Activated naive CD4-positive, alpha-beta T cell treated with anti-CD3 and anti-CD28 coated beads, Interleukin-2, amount 10 ng/mL, durations not matched to agents 7 days and 5 days (primary cell): ENCODE data around the gene ANTKMT.

ENCODE experiments used
- CTCF ChIA-PET: fragments of 350-600 bp; sonication (Branson Sonifier 250); formaldehyde crosslinking; loops from one replicate; lab custom pipeline; 2021; ENCODE audit warnings: antibody characterized with exemption; lab: Charles Lee
- DNase-seq: peaks from one replicate; pipeline ENCODE4 v3.0.0-alpha.2; 2020
- H3K27ac Mint-ChIP-seq: one replicate; pipeline ENCODE4 v1.8.0; 2021; ENCODE audit warnings: mild to moderate bottlenecking, moderate library complexity, mixed read lengths
- H3K27me3 Mint-ChIP-seq: one replicate; pipeline ENCODE4 v1.8.0; 2021; ENCODE audit warnings: mild to moderate bottlenecking, mixed read lengths
- H3K36me3 Mint-ChIP-seq: one replicate; pipeline ENCODE4 v1.8.0; 2021; ENCODE audit warnings: mixed read lengths
- H3K4me1 Mint-ChIP-seq: one replicate; pipeline ENCODE4 v1.8.0; 2021; ENCODE audit warnings: mixed read lengths
- H3K4me3 Mint-ChIP-seq: one replicate; pipeline ENCODE4 v1.8.0; 2021; ENCODE audit warnings: mild to moderate bottlenecking, moderate library complexity, mixed read lengths
- H3K9me3 Mint-ChIP-seq: one replicate; pipeline ENCODE4 v1.8.0; 2021; ENCODE audit warnings: mixed read lengths

Gene ANTKMT

GRCh38 chr16:720990-721764 is at the start of gene ANTKMT:
TSS of gene ANTKMT (plus strand) at chr16:721146. CDS start at chr16:721275, 129 bp downstream.
- peak; percentile 80 for DNase-seq
- H3K4me1 Mint-ChIP-seq = peaks cover 22% of the 10 kb centered on the region
- peak within 1 kb of the TSS; percentile 72 for H3K4me3 Mint-ChIP-seq
- H3K9me3 Mint-ChIP-seq = no peaks in the 10 kb centered on the region
- no peaks in the 10 kb centered on the region for H3K36me3 Mint-ChIP-seq
- CTCF ChIA-PET = interaction anchor here (1.1 to 1.6 kb wide), 4 partner anchors 9 to 15 kb away, joined by 3 to 7 read pairs (median 4); no protein-coding TSS in a partner anchor
- peak within 1 kb of the TSS; percentile 63 for H3K27ac Mint-ChIP-seq
- peaks cover 82% of the 10 kb centered on the region for H3K27me3 Mint-ChIP-seq

GRCh38 chr16:671353-672131 is 49.4 kb upstream of the ANTKMT start:
- Mint-ChIP-seq H3K4me3 (no peak overlapping the region), H3K36me3 (peaks cover 7% of the 10 kb centered on the region), H3K27ac (no peak overlapping the region), H3K9me3 (no peaks in the 10 kb centered on the region), H3K27me3 (peaks cover 20% of the 10 kb centered on the region), H3K4me1 (peaks cover 14% of the 10 kb centered on the region)
- CTCF ChIA-PET = no interaction called here
- DNase-seq = no peak

- H3K9me3 Mint-ChIP-seq = no peaks in the 10 kb centered on the region
- no peak for DNase-seq
- H3K36me3 Mint-ChIP-seq = peaks cover 7% of the 10 kb centered on the region
- H3K27ac Mint-ChIP-seq = no peak overlapping the region
- no peak overlapping the region for H3K4me3 Mint-ChIP-seq
- CTCF ChIA-PET = no interaction called here
- peaks cover 28% of the 10 kb centered on the region for H3K27me3 Mint-ChIP-seq
- peaks cover 20% of the 10 kb centered on the region for H3K4me1 Mint-ChIP-seq
Measured at GRCh38 chr16:672371-672770, 48.6 kb upstream of the ANTKMT start.

GRCh38 chr16:672851-673250 is 48.1 kb upstream of the ANTKMT start:
- H3K4me3 Mint-ChIP-seq = no peak overlapping the region
- no peak overlapping the region for H3K27ac Mint-ChIP-seq
- CTCF ChIA-PET = no interaction called here
- H3K27me3 Mint-ChIP-seq = peaks cover 29% of the 10 kb centered on the region
- peaks cover 7% of the 10 kb centered on the region for H3K36me3 Mint-ChIP-seq
- peaks cover 16% of the 10 kb centered on the region for H3K4me1 Mint-ChIP-seq
- H3K9me3 Mint-ChIP-seq = no peaks in the 10 kb centered on the region
- no peak for DNase-seq

GRCh38 chr16:673399-673991 is 47.5 kb upstream of the ANTKMT start:
- Mint-ChIP-seq H3K27ac (no peak overlapping the region), H3K4me3 (no peak overlapping the region), H3K4me1 (peaks cover 16% of the 10 kb centered on the region), H3K9me3 (no peaks in the 10 kb centered on the region), H3K36me3 (peaks cover 7% of the 10 kb centered on the region), H3K27me3 (peaks cover 29% of the 10 kb centered on the region)
- CTCF ChIA-PET = no interaction called here
- DNase-seq = no peak

- CTCF ChIA-PET = no interaction called here
- Mint-ChIP-seq H3K27me3 (peaks cover 33% of the 10 kb centered on the region), H3K27ac (no peak overlapping the region), H3K4me1 (peaks cover 15% of the 10 kb centered on the region), H3K9me3 (no peaks in the 10 kb centered on the region), H3K36me3 (peaks cover 7% of the 10 kb centered on the region), H3K4me3 (no peak overlapping the region)
- no peak for DNase-seq
Measured at GRCh38 chr16:674214-674881, 46.6 kb upstream of the ANTKMT start.

GRCh38 chr16:674968-675883 is 45.7 kb upstream of the ANTKMT start, which contains the start of gene RHBDL1:
TSS of gene RHBDL1 (plus strand) at chr16:675671. CDS start at chr16:675791, 120 bp downstream.
- no peak within 1 kb of the TSS for H3K4me3 Mint-ChIP-seq
- H3K27ac Mint-ChIP-seq = no peak within 1 kb of the TSS
- peaks cover 7% of the 10 kb centered on the region for H3K36me3 Mint-ChIP-seq
- no peak for DNase-seq
- H3K27me3 Mint-ChIP-seq = peaks cover 33% of the 10 kb centered on the region
- no peaks in the 10 kb centered on the region for H3K9me3 Mint-ChIP-seq
- CTCF ChIA-PET = no interaction called here
- H3K4me1 Mint-ChIP-seq = peaks cover 13% of the 10 kb centered on the region

- no peaks in the 10 kb centered on the region for H3K9me3 Mint-ChIP-seq
- peaks cover 8% of the 10 kb centered on the region for H3K36me3 Mint-ChIP-seq
- peaks cover 33% of the 10 kb centered on the region for H3K27me3 Mint-ChIP-seq
- no peak overlapping the region for H3K4me3 Mint-ChIP-seq
- no peak overlapping the region for H3K27ac Mint-ChIP-seq
- CTCF ChIA-PET = no interaction called here
- peaks cover 16% of the 10 kb centered on the region for H3K4me1 Mint-ChIP-seq
- DNase-seq = no peak
Measured at GRCh38 chr16:675884-676564, 44.9 kb upstream of the ANTKMT start.

- DNase-seq = no peak
- H3K9me3 Mint-ChIP-seq = no peaks in the 10 kb centered on the region
- no peak overlapping the region for H3K27ac Mint-ChIP-seq
- H3K27me3 Mint-ChIP-seq = peaks cover 33% of the 10 kb centered on the region
- H3K4me1 Mint-ChIP-seq = peaks cover 21% of the 10 kb centered on the region
- CTCF ChIA-PET = no interaction called here
- H3K4me3 Mint-ChIP-seq = no peak overlapping the region
- peaks cover 9% of the 10 kb centered on the region for H3K36me3 Mint-ChIP-seq
Measured at GRCh38 chr16:676565-676902, 44.4 kb upstream of the ANTKMT start.

- CTCF ChIA-PET = no interaction called here
- peak; percentile 61 for DNase-seq
- Mint-ChIP-seq H3K27ac (no peak overlapping the region), H3K9me3 (no peaks in the 10 kb centered on the region), H3K27me3 (peaks cover 33% of the 10 kb centered on the region), H3K4me1 (peaks cover 24% of the 10 kb centered on the region), H3K36me3 (peaks cover 13% of the 10 kb centered on the region), H3K4me3 (no peak overlapping the region)
Measured at GRCh38 chr16:676913-677312, 44.0 kb upstream of the ANTKMT start.

- CTCF ChIA-PET = no interaction called here
- DNase-seq = no peak
- Mint-ChIP-seq H3K27me3 (peaks cover 33% of the 10 kb centered on the region), H3K4me1 (peaks cover 28% of the 10 kb centered on the region), H3K36me3 (peaks cover 18% of the 10 kb centered on the region), H3K9me3 (no peaks in the 10 kb centered on the region), H3K4me3 (no peak overlapping the region), H3K27ac (no peak overlapping the region)
Measured at GRCh38 chr16:677316-678190, 43.4 kb upstream of the ANTKMT start.

GRCh38 chr16:678209-678857 is 42.6 kb upstream of the ANTKMT start:
- peaks cover 35% of the 10 kb centered on the region for H3K4me1 Mint-ChIP-seq
- no peak overlapping the region for H3K4me3 Mint-ChIP-seq
- CTCF ChIA-PET = no interaction called here
- no peak overlapping the region for H3K27ac Mint-ChIP-seq
- H3K27me3 Mint-ChIP-seq = peaks cover 33% of the 10 kb centered on the region
- no peaks in the 10 kb centered on the region for H3K9me3 Mint-ChIP-seq
- H3K36me3 Mint-ChIP-seq = peaks cover 15% of the 10 kb centered on the region
- DNase-seq = no peak
